NCI-H187 treated with DMSO at 0.1 percent for 48 hours (cell line): ENCODE data around the gene B4GALNT4.
"Not testable (repeated sequence)": the region's sequence is repeated elsewhere in the genome, so short reads cannot be mapped to it uniquely, and the experiment has no call there.

Experiments used
- DNase-seq: peaks from one replicate; lab custom pipeline; 2025; lab: John Stamatoyannopoulos, UW

The B4GALNT4 gene

DNA sequence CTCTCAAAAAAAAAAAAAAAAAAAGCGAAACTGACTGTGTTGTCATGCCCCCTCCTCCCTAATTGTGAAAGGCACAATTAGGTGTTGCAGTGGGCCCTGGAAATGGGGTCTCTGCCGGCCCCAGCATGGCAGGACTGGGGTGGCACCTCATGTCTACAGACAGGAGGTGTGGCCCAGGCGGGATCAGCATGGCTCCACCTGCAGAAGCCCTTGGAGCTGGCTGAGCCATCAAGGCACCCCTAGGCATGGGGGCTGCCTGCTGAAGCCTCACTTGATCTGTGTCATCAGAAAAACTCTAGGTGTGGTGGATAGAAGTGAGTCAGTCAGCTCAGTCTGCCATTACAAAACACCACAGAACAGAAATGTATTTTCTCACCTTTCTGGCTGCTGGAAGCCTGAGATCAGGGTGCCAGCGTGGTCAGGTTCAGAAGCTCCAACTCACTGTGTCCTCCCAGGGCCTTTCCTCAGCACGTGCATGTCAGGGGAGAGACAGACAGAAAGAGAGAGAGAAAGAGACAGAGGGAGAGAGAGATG lies 10.1 kb upstream of the B4GALNT4 start:
- DNase-seq, result no peak

DNA sequence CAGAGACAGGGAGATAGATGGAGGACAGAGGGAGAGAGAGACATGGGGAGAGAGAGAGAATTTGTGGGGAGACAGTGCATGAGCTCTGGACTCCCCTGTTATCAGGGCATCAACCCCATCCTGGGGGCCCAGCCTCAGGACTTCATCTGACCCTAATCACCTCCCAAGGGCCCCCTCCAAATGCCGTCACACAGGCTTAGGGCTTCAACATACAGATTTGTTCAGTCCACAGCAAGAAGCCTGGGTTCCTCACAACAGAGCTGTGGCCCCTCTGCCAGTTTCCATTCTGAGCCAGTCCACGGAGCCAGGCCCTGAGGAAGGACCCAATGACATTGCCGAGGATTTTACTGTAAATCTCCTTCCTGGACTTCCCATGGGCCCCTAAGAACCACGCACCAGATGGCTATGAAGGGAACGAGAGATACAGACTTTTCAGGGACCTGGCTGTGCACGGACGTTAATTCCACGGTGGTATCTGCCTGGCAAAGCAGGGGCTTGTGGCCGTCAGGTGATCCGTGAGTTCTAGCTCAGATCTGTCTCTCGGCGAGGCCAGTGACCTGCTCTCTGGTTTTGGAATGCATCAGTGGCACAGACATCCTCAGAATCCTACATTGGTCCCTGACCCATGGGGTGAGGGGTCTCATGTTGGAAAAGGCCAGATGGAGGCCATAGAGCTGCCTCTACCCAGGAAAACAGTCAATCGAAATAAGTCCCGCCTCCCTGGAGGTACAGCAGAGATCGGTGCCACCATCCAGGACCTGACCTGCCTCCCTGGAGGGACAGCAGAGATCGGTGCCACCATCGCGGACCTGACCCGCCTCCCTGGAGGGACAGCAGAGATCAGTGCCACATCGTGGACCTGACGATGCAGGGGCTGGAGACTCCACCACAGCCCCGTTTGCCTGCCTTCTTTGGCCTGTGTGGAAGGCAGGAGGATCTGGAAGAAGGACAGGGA lies 8.7 kb upstream of the B4GALNT4 start:
- no peak for DNase-seq

DNA sequence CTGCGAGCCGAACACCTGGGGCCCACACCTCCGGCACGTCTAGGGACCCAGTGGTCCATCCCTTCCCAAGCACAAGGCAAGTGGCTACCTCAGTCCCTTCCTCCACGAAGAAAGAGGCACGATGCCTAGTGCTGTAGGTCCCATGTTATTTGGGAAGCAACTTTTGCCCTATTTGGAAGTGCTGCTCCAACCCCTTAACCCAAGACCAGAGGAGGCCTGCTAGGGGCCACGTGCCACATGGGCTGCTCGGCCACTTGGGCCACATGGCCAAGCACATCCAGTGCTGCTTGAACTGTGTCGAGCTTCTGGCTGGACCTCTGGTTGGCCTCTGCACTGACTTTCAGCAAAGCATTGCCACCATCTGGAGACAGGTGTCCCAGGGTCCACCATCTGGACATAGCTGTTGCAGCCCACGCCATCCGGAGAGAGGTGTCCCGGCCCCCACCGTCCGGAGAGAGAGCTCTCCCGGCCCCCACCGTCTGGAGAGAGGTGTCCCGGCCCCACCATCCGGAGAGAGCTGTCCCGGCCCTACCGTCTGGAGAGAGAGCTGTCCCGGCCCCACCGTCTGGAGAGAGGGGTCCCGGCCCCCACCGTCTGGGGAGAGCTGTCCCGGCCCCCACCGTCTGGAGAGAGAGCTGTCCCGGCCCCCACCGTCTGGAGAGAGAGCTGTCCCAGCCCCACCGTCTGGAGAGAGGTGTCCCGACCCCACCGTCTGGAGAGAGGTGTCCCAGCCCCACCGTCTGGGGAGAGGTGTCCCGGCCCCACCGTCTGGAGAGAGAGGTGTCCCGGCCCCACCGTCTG lies 6.5 kb upstream of the B4GALNT4 start:
- no peak for DNase-seq

DNA sequence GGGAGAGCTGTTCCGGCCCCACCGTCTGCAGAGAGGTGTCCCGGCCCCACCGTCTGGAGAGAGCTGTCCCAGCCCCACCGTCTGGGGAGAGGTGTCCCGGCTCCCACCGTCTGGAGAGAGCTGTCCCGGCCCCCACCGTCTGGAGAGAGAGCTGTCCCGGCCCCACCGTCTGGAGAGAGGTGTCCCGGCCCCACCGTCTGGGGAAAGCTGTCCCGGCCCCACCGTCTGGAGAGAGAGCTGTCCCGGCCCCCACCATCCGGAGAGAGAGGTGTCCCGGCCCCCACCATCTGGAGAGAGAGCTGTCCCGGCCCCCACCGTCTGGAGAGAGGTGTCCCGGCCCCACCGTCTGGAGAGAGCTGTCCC lies 5.9 kb upstream of the B4GALNT4 start:
- DNase-seq, result not testable (repeated sequence)

DNA sequence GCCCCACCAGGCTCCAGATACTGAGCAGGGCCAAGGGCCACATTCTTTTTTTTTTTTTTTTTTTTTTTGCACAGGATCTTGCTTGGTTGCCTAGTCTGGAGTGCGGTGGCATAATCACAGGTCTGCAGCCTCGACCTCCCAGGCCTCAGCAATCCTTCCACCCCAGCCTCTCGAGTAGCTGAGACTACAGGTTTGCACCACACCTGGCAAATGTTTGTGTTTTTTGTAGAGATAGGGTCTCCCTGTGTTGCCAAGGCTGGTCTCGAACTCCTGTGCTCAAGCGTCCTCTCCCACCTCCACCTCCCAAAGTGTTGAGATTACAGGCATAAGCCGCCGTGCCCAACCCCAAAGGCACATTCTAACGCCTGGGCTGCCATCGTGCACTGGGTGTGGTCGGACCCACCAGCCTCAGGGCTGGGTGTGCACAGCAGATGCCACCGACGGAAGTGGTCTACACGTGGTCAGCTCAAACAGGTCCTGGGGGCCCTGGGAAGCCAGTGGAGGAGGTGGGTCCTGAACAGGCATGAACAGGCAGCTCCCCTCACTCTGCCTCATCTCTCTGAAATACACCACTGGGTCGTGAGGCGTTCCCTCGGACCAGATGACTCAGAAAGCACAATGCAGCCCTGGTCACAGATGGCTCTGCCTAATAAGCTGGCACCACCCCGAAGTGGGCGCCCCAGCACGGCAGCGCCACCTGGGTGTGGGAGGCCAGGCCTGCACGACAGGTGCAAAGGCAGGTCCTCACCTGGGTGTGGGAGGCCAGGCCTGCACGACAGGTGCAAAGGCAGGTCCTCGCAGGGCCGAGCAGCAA lies 5.1 kb upstream of the B4GALNT4 start:
- no peak for DNase-seq

DNA sequence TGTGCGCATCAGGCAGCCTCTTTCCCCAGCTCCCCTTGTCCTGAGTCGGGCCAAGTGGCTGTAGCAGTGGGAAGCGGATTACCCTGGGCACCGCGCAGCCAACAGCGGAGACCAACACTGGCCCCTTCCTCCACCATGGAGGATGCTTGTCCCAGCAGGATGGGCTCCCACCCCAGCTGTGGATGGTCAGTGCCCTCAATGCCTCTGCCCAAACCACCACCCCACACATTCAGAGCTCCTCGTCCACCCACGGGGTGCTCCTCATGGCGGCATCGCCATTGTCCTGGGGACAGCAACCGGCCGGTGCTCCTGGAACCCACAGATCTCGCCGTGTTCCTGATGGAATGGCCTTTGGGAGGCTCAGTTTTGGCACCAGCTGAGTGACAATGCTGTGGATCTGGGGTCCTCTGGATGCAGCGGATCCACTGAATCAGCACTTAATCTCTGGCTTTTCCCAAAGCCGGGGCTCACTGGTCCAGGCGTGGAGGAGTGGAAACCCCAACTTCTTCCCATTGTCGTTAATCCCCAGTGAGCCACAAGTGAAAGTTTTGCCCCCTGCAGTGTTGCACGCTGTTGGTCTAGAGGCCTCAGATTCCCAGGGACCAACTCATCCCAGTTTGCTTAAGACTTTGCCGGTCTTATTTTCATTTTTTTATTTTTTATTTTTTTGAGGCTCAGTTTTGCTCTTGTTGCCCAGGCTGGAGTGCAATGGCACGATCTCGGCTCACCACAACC lies 4.1 kb upstream of the B4GALNT4 start:
- no peak for DNase-seq

DNA sequence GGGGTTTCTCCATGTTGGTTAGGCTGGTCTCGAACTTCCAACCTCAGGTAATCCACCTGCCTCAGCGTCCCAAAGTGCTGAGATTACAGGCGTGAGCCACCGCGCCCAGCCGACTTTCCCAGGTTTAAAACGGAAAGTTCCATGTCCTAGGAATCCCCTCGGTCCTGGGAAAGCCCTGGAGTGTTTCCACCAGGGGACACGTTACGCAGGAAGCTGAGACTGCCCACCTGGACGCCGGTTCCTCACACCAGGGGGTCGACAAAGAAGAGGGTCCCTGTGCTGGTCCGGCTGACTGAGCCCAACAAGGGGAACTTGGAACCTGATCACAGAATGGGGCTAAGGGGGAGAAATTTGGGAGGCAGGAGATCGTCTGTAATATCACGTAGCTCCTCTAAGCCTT lies 3.5 kb upstream of the B4GALNT4 start:
- DNase-seq, result no peak

DNA sequence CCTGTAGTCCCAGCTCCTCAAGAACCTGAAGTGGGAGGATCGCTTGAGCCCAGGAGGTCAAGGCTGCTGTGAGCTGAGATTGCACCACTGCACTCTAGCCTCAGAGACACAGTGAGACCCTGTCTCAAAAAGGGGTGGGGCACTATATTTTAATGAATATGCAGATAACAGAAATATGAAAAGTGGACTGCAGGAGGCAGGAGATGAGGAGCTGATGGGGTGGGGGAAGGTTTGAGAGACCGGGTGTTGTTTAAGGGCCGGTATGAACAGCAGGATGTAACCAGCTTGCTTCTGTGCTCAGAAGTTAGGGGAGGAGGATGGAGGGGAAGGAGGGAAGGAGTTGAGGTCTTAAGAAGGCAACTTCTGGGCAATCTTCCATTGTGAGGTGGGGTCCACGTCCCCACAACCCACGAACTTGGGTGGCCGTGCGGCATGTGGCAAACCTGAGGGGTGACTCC lies 1.3 kb upstream of the B4GALNT4 start:
- DNase-seq, result no peak

DNA sequence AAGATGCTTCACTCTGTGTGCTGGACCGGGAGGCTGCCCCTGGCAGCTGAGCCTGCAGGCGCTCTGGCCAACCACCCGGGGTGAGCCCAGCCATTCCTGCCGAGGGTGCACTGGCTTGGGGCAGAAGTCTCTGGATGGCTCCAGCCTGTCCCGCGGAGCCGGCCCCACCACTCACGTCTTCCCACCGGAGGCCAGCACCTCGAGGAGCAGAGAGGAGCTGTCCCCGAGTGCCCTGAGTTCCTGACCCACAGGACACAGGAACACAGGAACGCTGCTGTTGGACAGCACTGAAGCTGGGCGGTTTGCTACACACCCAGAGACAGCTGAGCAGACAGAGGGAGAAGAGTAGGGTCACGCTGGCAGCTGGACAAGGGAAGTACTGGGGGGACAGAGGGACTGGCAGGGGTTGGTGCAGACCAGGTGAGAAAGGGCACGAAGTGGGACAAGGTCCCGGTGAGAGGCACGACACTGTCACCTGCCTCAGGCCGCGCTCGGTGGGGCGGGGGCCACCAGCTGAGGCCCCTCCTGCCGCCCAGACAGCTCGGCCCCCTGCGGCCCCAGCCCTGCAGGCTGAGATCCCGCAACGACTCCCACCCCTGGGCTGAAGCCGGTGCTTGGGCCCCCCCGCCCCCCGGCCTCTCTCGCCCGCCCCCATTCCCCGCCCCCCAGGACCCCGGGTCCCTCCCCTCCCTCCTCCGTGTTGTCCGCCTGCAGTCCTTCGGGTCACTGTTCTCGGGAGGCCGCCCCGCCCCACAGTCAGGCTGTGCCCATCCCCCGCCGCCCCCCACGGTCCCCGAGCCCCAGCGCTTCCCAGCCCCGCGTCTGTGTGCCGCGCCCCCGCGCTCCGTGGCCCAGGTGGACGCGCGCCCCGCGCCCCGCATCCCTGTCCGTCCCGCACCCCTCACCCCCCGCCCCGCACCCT lies 624 bp upstream of the B4GALNT4 start:
- no peak for DNase-seq

DNA sequence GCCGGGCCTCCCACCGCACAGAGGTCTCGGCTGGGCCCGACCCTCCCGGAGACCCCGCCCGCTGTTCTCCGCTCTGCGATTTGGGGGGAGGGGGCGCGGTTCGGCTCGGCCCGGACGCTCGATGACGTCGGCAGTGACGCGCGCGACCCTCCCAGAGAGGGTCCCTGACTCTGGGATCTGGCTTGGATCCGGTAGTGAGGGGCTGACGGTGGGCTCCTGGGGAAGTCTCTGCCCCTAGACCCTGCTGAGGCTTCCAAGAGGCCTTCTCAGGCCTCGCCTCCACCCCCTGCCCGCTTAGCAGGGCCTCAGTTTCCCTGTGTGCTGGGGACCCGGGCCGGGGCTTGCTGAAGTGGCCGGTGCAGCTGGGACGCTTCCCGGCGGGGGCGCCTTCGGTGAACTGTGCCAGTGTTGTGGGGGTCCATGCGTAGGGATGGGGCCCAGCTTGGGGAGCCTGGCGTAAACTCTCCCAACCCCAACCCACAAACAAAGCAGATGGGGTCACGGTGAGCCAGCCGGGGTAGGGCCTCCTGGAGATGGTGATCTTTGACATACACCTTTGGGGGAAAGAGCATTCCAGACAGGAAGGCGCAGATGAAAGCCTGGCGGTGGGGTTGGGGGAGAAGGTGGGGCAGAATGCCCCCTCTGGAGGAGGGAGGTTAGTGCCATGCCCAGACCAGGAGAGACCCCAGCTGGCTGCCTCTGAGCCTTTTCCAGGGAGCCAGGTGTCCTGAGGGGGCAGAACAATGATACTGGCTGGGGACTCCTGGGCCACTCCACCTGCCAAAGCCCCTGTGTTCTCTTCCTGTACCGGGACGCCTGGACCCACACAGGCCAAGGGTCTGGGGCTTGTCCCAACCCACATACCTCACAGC lies 1.0 kb downstream of the B4GALNT4 start:
- no peak for DNase-seq

DNA sequence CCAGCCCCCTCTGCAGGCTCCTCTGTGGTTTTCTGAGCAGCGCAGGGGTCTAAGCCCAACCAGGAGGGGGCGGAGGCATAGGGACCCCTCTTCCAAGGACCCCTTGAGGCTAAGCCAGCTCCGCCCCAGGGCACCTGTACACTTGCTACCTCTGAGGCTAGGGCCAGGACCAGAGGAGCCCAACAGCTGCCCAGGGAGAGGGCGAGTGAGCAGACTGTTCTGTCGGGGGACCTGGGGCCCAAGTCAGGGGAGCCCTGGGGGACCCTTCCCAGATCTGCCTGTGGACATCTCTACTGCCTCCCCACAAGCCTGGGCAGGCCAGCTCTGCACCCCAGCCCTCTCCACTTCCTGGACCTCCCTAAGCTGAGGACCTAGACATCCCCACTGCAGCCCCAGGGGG lies 1.8 kb downstream of the B4GALNT4 start:
- no peak for DNase-seq

DNA sequence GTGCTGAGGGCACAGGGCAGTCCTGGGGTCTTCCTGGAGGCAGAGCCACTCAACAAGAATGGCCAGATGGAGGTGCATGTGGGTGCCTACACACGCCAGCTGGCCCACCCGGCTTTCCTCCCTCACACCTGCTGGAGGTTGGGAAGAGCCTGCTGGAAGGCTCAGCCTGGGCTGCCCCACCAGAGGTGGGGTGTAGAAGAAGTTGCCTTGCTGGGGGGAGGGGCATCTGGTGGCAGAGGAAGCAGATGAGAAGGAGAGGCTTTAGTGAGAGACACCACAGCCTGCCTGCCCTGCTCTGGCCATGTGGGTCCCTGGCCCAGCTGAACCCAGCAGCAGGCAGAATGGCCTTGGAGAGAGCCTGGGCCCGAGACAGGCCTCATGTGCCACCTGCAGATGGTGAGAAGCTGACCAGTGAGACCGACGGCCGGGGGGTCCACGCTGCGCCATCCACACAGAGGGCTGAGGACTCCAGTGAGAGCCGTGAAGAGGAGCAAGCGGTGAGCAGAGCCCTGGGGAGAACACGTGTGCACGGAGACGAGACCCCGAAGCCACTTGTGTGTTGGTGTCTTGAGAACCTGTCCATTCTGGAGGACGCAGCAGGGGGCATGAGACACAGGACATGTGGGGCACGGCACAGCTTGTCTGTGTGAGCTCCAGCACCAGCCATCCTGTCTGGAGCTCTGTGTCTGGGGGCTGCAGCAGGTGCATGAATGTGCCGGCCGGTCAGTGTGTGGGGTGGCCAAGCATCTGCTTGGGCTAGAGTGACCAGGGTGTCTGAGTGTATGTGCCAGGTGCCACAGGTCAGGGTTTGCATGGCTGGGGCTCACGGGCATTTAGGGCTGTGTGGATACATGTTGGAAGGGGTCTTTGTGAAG lies 2.7 kb downstream of the B4GALNT4 start:
- no peak for DNase-seq

DNA sequence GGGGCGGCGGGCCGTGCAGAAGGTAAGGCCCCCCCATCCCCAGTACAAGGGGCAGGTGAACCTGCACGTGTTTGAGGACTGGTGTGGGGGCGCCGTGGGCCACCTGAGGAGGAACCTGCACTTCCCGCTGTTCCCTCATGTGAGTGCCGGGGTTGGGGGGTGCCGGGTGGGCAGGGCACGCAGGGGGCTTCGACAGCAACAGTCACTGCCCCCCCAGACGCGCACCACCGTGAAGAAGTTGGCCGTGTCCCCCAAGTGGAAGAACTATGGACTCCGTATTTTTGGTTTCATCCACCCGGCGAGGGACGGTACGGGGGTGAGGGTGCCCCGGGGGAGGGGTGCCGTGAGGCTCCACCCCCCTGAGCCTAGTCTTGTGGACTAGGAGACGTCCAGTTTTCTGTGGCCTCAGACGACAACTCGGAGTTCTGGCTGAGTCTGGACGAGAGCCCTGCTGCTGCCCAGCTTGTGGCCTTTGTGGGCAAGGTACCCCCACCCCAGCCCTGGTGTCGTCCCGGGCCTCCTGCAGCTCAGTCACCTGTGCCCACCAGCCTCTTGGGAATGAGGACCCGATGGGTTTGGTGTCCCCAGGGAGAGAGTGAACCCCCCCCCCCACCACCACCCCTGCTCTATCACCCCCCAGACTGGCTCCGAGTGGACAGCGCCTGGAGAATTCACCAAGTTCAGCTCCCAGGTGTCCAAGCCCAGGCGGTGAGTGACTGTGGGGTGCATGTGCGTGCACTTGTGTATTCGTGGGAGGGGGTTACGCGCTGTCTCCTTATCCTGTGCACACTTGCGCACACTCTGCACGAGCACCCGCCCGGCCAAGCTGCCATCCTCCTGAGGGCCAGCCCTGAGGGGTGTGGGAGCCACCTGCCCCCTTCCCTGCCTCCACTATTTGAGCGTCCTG lies 3.8 kb downstream of the B4GALNT4 start:
- DNase-seq, result no peak

DNA sequence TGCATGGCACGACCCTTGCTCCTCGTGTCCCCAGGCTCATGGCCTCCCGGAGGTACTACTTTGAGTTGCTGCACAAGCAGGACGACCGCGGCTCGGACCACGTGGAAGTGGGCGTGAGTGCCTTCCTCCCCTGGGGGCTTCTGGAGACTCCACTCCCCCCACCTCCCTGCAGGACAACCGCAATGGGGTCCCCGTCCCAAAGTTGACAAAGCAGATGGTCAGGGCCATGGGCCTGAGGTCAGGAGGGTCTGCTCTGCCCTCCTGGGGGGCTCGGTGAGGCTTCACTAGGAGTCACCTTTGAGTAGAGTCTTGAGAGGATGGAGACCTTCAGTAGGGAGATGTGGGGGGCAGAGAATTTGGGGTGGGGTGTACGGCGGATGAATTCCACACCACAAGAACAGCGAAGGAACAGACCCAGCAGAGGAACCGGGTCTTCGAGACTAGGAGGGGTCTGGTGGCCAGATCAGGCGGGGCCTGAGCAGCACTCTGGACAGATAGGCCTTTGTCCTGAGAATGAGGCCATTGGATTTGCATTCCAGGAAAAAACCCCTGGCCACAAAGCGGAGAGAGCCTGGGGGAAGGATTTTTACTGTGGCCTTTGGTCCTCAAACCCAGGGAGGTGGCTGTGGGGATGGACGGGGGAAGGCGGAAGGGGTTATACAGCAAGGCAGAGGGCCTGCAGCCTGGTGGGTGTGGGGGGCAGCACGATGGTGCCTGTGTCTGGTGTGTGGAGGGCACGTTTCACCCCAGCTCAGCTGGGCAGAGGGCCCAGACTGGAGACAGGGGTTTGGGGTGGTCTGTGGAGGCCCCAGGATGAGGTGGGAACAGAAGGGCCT lies 4.6 kb downstream of the B4GALNT4 start:
- DNase-seq, result no peak

DNA sequence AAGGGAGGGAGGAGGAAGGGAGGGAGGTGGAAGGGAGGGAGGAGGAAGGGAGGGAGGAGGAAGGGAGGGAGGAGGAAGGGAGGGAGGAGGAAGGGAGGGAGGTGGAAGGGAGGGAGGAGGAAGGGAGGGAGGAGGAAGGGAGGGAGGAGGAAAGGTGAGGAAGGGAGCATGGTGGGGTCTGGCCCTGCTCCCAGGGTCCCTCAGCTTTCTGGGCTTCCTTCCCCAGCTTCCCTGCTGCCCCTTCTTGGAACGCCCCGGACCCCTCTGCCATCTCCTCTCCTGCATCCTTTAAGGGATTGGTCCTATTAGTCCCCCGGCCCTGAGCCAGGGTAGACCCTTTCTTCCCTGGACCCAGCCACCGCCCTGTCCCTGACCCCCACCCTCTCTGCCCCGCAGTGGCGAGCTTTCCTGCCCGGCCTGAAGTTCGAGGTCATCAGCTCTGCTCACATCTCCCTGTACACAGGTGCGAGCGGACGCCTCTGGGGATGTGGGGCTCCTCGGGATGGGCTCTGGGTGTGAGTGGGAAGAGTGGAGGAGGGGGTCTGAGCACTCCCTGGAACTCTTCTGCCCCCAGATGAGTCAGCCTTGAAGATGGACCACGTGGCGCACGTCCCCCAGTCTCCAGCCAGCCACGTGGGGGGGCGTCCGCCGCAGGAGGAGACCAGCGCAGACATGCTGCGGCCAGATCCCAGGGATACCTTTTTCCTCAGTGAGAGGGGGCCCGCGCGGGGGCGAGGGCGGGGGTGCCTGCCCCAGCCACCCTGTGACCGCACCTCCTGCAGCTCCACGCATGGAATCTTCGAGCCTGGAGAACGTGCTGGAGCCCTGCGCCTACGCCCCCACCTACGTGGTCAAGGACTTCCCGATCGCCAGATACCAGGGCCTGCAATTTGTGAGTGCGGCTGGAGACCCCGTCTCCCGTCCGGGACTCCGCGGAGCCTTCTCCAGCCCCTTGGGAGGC lies 6.0 kb downstream of the B4GALNT4 start:
- no peak for DNase-seq
